Panc1 (cell line): ENCODE data around the gene CHRND.

ENCODE experiments used
- CTCF ChIP-seq: fragments of 450-650 bp; IDR thresholded peaks from 2 replicates; pipeline ENCODE4 v1.5.1; 2017; ENCODE audit warnings: mild to moderate bottlenecking
- SIN3A ChIP-seq: IDR thresholded peaks from 2 replicates; pipeline ENCODE4 v1.6.1; 2012; ENCODE audit warnings: low read depth, mild to moderate bottlenecking, low read length, moderate library complexity, borderline replicate concordance; ENCODE audit not compliant: insufficient read depth

DNA sequence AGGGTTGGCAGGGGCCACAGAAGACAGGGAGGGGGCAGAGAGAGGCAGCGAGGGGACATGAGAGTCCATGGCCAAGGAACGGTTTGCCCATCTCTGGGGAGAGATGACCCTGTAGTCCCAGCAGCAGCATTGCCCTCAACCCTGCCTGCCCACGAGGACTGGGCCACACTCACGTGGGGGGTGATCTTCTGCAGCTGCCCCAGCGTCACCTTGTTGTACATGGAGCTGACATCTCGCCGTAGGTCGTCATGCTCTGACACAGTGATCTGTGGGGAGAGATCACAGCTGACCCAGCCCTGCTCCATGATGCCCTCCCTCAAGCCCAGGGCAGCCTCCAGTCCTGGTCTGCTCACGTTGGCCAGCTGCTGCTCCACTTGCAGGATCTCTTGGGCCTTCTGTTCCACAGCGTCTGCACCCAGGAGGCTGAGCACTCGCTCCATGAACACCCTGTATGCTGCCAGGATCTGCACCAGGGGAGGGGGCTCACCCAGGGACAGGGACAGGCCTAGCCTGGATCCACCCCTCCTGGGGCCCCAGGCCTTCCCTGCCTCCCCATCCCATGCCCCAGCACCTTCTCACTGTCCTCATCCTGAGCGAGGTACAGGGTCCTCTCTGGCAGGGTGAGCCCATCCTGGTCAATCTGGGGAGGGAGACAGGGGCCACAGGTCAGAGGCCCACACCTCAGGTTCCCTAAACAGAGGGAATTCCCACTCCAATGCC is 41.2 kb upstream of the CHRND start:
- TF ChIP-seq CTCF (no peak), SIN3A (no peak)
